Chondrocyte (in vitro differentiated cells): ENCODE measurements around the gene MANBA. TPM values are rescaled to one million over a fixed set of nuclear protein-coding genes. Genes with fewer than 3 reads are reported as not detected.

Experiments used
- DNase-seq: peaks from one replicate; pipeline ENCODE4 v3.0.0; 2021; ENCODE audit warnings: mixed read lengths, low spot score
- H3K27ac Mint-ChIP-seq: one replicate; pipeline ENCODE4 v1.8.0; 2021; ENCODE audit warnings: mild to moderate bottlenecking, moderate library complexity, mixed read lengths; ENCODE audit not compliant: unreplicated experiment
- H3K27me3 Mint-ChIP-seq: 2 replicates; pipeline ENCODE4 v1.8.0; 2021; ENCODE audit warnings: low read depth, mixed read lengths
- H3K36me3 Mint-ChIP-seq: 2 replicates; pipeline ENCODE4 v1.8.0; 2021; ENCODE audit warnings: low read depth, mixed read lengths
- H3K4me1 Mint-ChIP-seq: 2 replicates; pipeline ENCODE4 v1.8.0; 2021; ENCODE audit warnings: low read depth, mild to moderate bottlenecking, mixed read lengths
- H3K4me3 Mint-ChIP-seq: one replicate; pipeline ENCODE4 v1.8.0; 2021; ENCODE audit warnings: mild to moderate bottlenecking, moderate library complexity, mixed read lengths; ENCODE audit not compliant: unreplicated experiment
- H3K9me3 Mint-ChIP-seq: 2 replicates; pipeline ENCODE4 v1.8.0; 2021; ENCODE audit warnings: low read depth, mixed read lengths
- CTCF ChIP-seq: fragments of 200-600 bp; sonication (generic); IDR thresholded peaks from 2 replicates; pipeline ENCODE4 v1.5.0; 2021; ENCODE audit warnings: antibody characterized with exemption, mild to moderate bottlenecking, moderate library complexity
- total RNA-seq: library from RNA; stranded (reverse); gene quantifications from 3 replicates; pipeline ENCODE4 v1.2.1, GENCODE V29; 2021

Gene MANBA
- total RNA-seq, 1 donor from 2014 or later, result 36.9 TPM

- Mint-ChIP-seq H3K9me3 (no peaks in the 10 kb centered on the region), H3K36me3 (peaks cover 8% of the 10 kb centered on the region), H3K4me1 (no peaks in the 10 kb centered on the region), H3K27ac (no peak overlapping the region), H3K4me3 (no peak overlapping the region), H3K27me3 (no peaks in the 10 kb centered on the region)
- no peak for TF ChIP-seq CTCF
- DNase-seq, result no peak
These were observed 73.3 kb downstream of the MANBA start for GRCh38 chr4:102687373-102687981.

- no peak for TF ChIP-seq CTCF
- H3K27ac Mint-ChIP-seq, result no peak overlapping the region
- no peak for DNase-seq
- H3K27me3 Mint-ChIP-seq, result no peaks in the 10 kb centered on the region
- no peaks in the 10 kb centered on the region for H3K9me3 Mint-ChIP-seq
- no peaks in the 10 kb centered on the region for H3K4me1 Mint-ChIP-seq
- H3K4me3 Mint-ChIP-seq, result no peak overlapping the region
- H3K36me3 Mint-ChIP-seq, result peaks cover 8% of the 10 kb centered on the region
These were observed 75.0 kb downstream of the MANBA start for GRCh38 chr4:102685768-102686167.

- H3K27me3 Mint-ChIP-seq, result no peaks in the 10 kb centered on the region
- DNase-seq, result no peak
These were observed 76.1 kb downstream of the MANBA start for GRCh38 chr4:102684610-102685052.

GRCh38 chr4:102683881-102684609, 76.7 kb downstream of the MANBA start:
- Mint-ChIP-seq H3K4me3 (no peak overlapping the region), H3K27ac (no peak overlapping the region), H3K36me3 (peaks cover 6% of the 10 kb centered on the region), H3K4me1 (peaks cover under 1% of the 10 kb centered on the region), H3K27me3 (no peaks in the 10 kb centered on the region), H3K9me3 (no peaks in the 10 kb centered on the region)
- DNase-seq, result no peak
- TF ChIP-seq CTCF, result no peak

More at GRCh38 chr4:102684610-102685052, 76.1 kb downstream of the MANBA start:
- peaks cover 6% of the 10 kb centered on the region for H3K36me3 Mint-ChIP-seq
- TF ChIP-seq CTCF, result no peak
- H3K27ac Mint-ChIP-seq, result no peak overlapping the region
- no peaks in the 10 kb centered on the region for H3K9me3 Mint-ChIP-seq
- no peak overlapping the region for H3K4me3 Mint-ChIP-seq
- H3K4me1 Mint-ChIP-seq, result no peaks in the 10 kb centered on the region

GRCh38 chr4:102678695-102679335, 82.0 kb downstream of the MANBA start:
- H3K27ac Mint-ChIP-seq, result no peak overlapping the region
- H3K9me3 Mint-ChIP-seq, result no peaks in the 10 kb centered on the region
- TF ChIP-seq CTCF, result no peak

More at GRCh38 chr4:102678695-102679335, 82.0 kb downstream of the MANBA start:
- Mint-ChIP-seq H3K4me1 (peaks cover 13% of the 10 kb centered on the region), H3K4me3 (no peak overlapping the region), H3K27me3 (no peaks in the 10 kb centered on the region), H3K36me3 (peaks cover 6% of the 10 kb centered on the region)
- DNase-seq, result no peak
